CD4-positive, alpha-beta T cell (primary cell): ENCODE results near the gene CDHR5. TPM values are rescaled to one million over a fixed set of nuclear protein-coding genes. Genes with fewer than 3 reads are reported as not detected.

ENCODE experiments used
- ATAC-seq: fragments of 200-7000 bp; cut with Tn5 transposase; one replicate; pipeline ENCODE4 v1.10.0; 2022; ENCODE audit warnings: mild to moderate bottlenecking; ENCODE audit not compliant: poor library complexity
- CTCF ChIA-PET: fragments of 350-600 bp; sonication (Branson Sonifier 250); formaldehyde crosslinking; loops from one replicate; lab custom pipeline; 2021; ENCODE audit warnings: antibody characterized with exemption, inconsistent platforms; lab: Charles Lee
- POLR2A ChIA-PET: fragments of 350-600 bp; sonication (Branson Sonifier 250); formaldehyde crosslinking; loops from one replicate; lab custom pipeline; 2021; ENCODE audit warnings: antibody characterized with exemption, inconsistent platforms; lab: Charles Lee
- DNase-seq, 14 experiments: peaks; one replicate each; pipeline ENCODE4 v3.0.0-alpha.2; 2013 to 2020; ENCODE audit warnings: mixed read lengths in 2 of 14
- H3K27ac ChIP-seq, 2 donors: one replicate each; pipeline versions ENCODE4 v1.5.1 to v1.7.0; 2013; ENCODE audit warnings: low read length in 2 of 2, low read depth in 1 of 2, mild to moderate bottlenecking in 1 of 2
- H3K27me3 ChIP-seq, 2 experiments: 1 replicate in 1 of 2; 2 replicates in 1 of 2; pipeline versions ENCODE4 v1.6.1 to v1.7.0; 2013; ENCODE audit warnings: low read length in 2 of 2, control low read depth in 1 of 2, mild to moderate bottlenecking in 1 of 2, moderate library complexity in 1 of 2; ENCODE audit not compliant: insufficient read depth in 2 of 2, control insufficient read depth in 1 of 2
- H3K36me3 ChIP-seq: one replicate; pipeline ENCODE4 v1.6.1; 2013; ENCODE audit warnings: low read length, control low read depth; ENCODE audit not compliant: insufficient read depth
- H3K4me1 ChIP-seq: one replicate; pipeline ENCODE4 v1.6.1; 2013; ENCODE audit warnings: low read length, control low read depth; ENCODE audit not compliant: insufficient read depth
- H3K4me3 ChIP-seq: one replicate; pipeline ENCODE4 v1.5.1; 2013; ENCODE audit warnings: mild to moderate bottlenecking, low read length, moderate library complexity
- H3K9me3 ChIP-seq, 2 experiments: 1 replicate in 1 of 2; 2 replicates in 1 of 2; pipeline versions ENCODE4 v1.6.1 to v1.7.0; 2013; ENCODE audit warnings: low read length in 2 of 2, mild to moderate bottlenecking in 2 of 2, control low read depth in 1 of 2, moderate library complexity in 1 of 2; ENCODE audit not compliant: control insufficient read depth in 1 of 2, insufficient read depth in 1 of 2
- H3K27ac Mint-ChIP-seq: one replicate; pipeline ENCODE4 v1.8.0; 2020; ENCODE audit warnings: mixed read lengths
- H3K27me3 Mint-ChIP-seq: one replicate; pipeline ENCODE4 v1.8.0; 2021; ENCODE audit warnings: mixed read lengths
- H3K36me3 Mint-ChIP-seq: one replicate; pipeline ENCODE4 v1.8.0; 2021; ENCODE audit warnings: low read depth, mixed read lengths
- H3K4me1 Mint-ChIP-seq: one replicate; pipeline ENCODE4 v1.8.0; 2021; ENCODE audit warnings: low read depth, mixed read lengths
- H3K4me3 Mint-ChIP-seq: one replicate; pipeline ENCODE4 v1.8.0; 2020; ENCODE audit warnings: mild to moderate bottlenecking, mixed read lengths
- H3K9me3 Mint-ChIP-seq: one replicate; pipeline ENCODE4 v1.8.0; 2020; ENCODE audit warnings: mixed read lengths
- CTCF ChIP-seq: fragments of 200-600 bp; IDR thresholded peaks from one replicate; pipeline ENCODE4 v1.8.0; 2022; ENCODE audit warnings: antibody characterized with exemption, mild to moderate bottlenecking
- intact Hi-C, 2 experiments: fragments of 100-400 bp; cut with DNase I in 1 of 2; cut with micrococcal nuclease in 1 of 2; formaldehyde crosslinking; loops; one replicate each; pipeline versions ENCODE4 v1.15.1 to v1.9.0; 2023 to 2025; cut with DNase I, micrococcal nuclease
- total RNA-seq, 174 experiments: library from RNA in 2 of 174; stranded (reverse) in 2 of 174; gene quantifications; one replicate each; pipeline ENCODE4 v1.2.3 and lab custom pipeline; 2021 to 2026

The CDHR5 gene
- total RNA-seq, 2 experiments from 2014 or later: not detected

- Mint-ChIP-seq H3K27ac (peak overlapping the region; percentile 63), H3K4me3 (no peak overlapping the region), H3K4me1 (peaks cover 12% of the 10 kb centered on the region), H3K9me3 (no peaks in the 10 kb centered on the region), H3K36me3 (peaks cover 47% of the 10 kb centered on the region), H3K27me3 (no peaks in the 10 kb centered on the region)
- Histone ChIP-seq H3K4me3 (no peak overlapping the region), H3K9me3 (peaks cover 0 to 3% of the 10 kb centered on the region in 2 experiments), H3K4me1 (peaks cover 22% of the 10 kb centered on the region), H3K27me3 (no peaks in the 10 kb centered on the region), H3K27ac (no peak overlapping the region), H3K36me3 (peaks cover 89% of the 10 kb centered on the region)
- ChIA-PET POLR2A (no interaction called here), CTCF (no interaction called here)
- intact Hi-C loops: loop anchor here in 1 of 2 experiments (1.0 to 5.0 kb wide), 2 partner anchors 17 to 82 kb away; no protein-coding TSS in a partner anchor
- no peak for TF ChIP-seq CTCF
- no peak for ATAC-seq
- peak in 1 of 14 experiments; percentile 27 for DNase-seq
Observed at GRCh38 chr11:610146-610801, 14.5 kb downstream of the CDHR5 start.

- Mint-ChIP-seq H3K27me3 (no peaks in the 10 kb centered on the region), H3K36me3 (peaks cover 52% of the 10 kb centered on the region), H3K27ac (no peak overlapping the region), H3K9me3 (no peaks in the 10 kb centered on the region), H3K4me1 (peaks cover 9% of the 10 kb centered on the region), H3K4me3 (no peak overlapping the region)
- ATAC-seq: no peak
- Histone ChIP-seq H3K36me3 (peaks cover 95% of the 10 kb centered on the region), H3K4me1 (peaks cover 13% of the 10 kb centered on the region), H3K27me3 (no peaks in the 10 kb centered on the region), H3K9me3 (peaks cover 0 to 3% of the 10 kb centered on the region in 2 experiments), H3K4me3 (no peak overlapping the region), H3K27ac (no peak overlapping the region)
- POLR2A ChIA-PET: no interaction called here
- intact Hi-C loops: no loop called here
- DNase-seq: peak in 1 of 14 experiments; percentile 27
- CTCF ChIA-PET: no interaction called here
- TF ChIP-seq CTCF: no peak
Observed at GRCh38 chr11:609341-609811, 15.4 kb downstream of the CDHR5 start.

DNA sequence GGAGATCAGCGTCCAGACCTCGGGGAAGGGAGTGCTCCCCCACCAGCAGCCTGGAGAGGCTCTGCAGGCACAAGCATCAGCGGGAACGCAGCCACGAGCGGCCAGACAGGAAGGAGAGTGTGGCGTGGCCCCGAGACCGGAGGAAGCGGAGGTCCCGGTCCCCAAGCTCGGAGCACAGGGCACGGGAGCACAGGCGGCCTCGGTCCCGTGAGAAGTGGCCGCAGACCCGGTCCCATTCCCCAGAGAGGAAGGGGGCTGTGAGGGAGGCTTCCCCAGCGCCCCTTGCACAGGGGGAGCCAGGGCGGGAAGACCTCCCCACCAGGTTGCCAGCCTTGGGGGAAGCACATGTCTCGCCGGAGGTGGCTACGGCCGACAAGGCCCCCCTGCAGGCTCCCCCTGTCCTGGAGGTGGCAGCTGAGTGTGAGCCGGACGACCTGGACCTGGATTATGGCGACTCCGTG is 15.9 kb downstream of the CDHR5 start:
- DNase-seq (no peak), ATAC-seq (no peak)
- H3K27ac Mint-ChIP-seq: peak overlapping the region; percentile 65
- CTCF ChIA-PET: no interaction called here
- no peaks in the 10 kb centered on the region for H3K27me3 Mint-ChIP-seq
- no peak for TF ChIP-seq CTCF
- POLR2A ChIA-PET: no interaction called here
- peaks cover 54% of the 10 kb centered on the region for H3K36me3 Mint-ChIP-seq
- peaks cover 95% of the 10 kb centered on the region for H3K36me3 ChIP-seq
- H3K9me3 Mint-ChIP-seq: no peaks in the 10 kb centered on the region
- intact Hi-C loops: no loop called here
- H3K4me3 Mint-ChIP-seq: no peak overlapping the region
- H3K4me1 ChIP-seq: peaks cover 7% of the 10 kb centered on the region
- no peak overlapping the region for H3K27ac ChIP-seq
- no peak overlapping the region for H3K4me3 ChIP-seq
- peaks cover 5% of the 10 kb centered on the region for H3K4me1 Mint-ChIP-seq
- no peaks in the 10 kb centered on the region for H3K27me3 ChIP-seq
- H3K9me3 ChIP-seq: peaks cover 0 to 3% of the 10 kb centered on the region in 2 experiments
